CD1c-positive myeloid dendritic cell (primary cell): ENCODE data around the gene ZCCHC24.
A peak's percentile ranks its signal among the peaks of the same experiment; 100 is the strongest.

Source experiments
- DNase-seq: peaks from one replicate; pipeline ENCODE4 v3.0.0-alpha.2; 2016; ENCODE audit errors: extremely low spot score

Gene ZCCHC24

DNA sequence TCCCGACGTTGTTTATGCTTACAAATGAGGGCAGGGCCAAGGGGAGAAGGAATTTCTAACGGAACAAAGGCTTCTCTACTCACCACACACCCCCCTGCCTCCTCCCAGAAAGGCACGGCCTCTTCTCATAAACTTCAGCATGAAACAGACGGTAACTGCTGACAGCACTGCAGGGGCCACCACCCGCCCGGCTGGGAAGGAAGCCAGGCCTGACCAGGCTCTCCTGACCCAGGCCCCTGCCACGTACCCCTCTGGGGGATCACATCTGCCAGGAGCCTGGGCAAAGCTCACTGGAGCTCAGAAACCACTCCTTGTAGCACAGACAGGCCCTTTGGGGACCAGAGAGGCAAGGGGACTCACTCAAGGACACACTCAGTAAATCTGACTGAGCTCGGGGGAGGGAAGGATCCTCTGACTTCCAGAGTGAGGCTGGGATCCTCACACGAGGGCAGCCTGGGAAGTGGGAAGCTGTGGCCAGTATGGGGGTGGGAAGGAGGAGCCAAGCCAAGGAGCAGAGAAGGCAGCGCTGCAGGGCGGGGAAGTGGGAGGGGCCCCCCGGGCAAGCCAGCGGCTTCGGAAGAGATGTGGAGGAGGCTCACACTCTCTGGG is 46.1 kb downstream of the ZCCHC24 start:
- DNase-seq, result peak; percentile 90

DNA sequence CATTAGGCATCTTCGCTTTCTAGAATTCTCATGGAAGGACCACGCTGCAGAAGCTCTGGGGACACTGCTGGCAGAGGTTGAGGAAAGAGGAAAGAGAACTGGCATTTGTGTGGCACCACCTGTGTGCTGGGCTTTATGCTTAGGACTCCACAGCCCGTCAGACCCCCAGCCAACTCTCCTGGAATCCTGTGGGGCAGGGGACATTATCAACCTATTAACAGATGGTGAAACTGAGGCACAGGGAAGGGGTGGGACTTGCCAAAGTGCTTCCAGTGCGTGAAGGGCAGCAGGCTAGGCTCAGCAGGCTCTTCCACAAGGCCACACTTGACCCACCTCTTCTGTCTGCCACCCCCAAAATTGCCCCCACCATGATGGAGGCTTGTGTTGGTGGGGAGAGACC is 46.8 kb downstream of the ZCCHC24 start:
- DNase-seq, result no peak

DNA sequence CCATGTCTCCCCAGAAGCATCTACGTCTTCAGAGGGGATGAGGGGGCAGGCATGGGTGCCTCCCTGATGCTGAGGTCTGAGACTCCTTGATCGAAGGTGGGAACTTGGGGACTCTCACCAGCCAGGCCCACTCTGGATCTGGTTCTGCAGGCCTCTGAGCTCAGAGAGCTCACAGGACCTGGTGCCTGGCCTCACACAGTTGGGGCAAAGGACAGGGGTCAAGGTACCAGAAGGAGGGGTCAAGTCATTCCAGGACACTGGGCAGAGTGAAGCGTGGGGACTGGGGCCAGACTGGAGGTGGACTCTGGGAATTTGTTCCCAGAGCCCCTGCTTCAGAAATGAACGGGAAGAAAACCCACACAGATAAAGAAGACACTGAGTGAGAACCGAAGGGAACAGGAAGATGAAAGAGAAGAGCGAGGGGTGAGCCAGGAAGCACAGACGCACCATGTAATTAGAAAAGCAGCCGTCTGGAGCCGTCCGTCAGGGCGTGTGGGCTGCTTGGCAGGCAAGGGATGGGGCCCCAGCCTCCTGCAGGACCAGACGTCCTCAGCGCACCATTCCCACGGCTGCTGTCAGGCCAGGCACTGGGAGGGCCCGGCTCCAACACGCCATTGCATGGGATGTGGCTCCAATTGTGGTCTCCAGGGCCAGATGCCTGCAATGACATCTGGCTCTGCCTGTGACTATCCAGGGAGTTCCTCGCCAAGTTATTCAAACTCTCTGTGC is 47.7 kb downstream of the ZCCHC24 start:
- DNase-seq, result no peak

DNA sequence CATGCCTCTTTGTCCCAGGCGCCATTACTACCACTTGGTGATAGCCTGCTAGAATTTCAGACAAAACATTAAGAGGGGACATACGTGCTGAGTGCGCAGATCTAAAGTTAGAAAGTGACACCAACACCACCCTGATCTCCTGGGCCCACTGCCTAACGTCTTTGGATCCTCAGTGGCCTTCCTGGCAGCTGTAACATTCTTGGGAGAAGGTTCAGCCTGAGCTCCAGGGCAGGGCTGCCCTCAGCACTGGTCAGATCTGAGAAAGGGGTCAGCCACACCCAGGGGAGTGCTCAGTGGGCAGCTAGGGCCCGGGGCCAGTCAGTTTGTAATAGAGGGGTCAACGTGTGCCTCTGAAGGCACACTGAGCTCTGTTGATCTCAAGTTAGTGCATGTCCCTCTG is 48.4 kb downstream of the ZCCHC24 start:
- DNase-seq, result no peak

DNA sequence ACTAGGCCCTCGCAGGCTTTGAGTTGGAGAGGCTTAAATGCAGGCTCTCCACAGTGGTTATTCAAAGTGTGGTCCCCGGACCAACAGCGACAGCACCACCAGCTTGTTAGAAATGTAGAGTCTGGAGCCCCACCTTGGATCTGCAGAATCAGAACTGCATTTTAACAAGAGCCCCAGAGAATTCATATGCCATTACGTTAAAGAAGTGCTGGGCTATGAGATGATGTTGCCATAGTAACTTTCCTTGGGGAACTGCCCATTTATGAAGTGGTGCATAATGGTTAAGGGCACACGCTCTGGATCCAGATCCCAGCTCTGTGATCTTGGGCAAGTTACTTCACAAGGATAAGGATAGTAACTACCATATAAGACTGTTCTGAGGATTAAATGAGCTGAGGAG is 48.9 kb downstream of the ZCCHC24 start:
- DNase-seq, result no peak

DNA sequence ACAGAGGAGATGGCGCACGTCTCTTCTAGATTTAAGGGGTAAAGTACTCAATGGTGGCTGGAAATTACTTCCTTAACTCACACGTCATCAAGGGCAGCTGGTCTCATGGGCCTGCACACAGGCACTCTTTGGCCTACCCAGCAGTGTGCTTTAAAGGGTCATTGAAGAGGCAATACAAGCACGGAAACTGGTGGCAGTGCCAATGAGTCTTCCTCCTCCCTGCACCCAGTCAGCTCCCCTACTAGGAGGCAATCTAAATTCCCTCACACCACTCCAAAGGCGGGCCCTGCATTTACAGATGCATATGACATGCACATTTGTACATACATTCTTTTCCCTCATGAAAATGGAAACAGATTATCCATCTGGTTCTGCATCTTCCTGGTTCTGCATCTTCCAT is 50.8 kb downstream of the ZCCHC24 start:
- DNase-seq, result no peak

DNA sequence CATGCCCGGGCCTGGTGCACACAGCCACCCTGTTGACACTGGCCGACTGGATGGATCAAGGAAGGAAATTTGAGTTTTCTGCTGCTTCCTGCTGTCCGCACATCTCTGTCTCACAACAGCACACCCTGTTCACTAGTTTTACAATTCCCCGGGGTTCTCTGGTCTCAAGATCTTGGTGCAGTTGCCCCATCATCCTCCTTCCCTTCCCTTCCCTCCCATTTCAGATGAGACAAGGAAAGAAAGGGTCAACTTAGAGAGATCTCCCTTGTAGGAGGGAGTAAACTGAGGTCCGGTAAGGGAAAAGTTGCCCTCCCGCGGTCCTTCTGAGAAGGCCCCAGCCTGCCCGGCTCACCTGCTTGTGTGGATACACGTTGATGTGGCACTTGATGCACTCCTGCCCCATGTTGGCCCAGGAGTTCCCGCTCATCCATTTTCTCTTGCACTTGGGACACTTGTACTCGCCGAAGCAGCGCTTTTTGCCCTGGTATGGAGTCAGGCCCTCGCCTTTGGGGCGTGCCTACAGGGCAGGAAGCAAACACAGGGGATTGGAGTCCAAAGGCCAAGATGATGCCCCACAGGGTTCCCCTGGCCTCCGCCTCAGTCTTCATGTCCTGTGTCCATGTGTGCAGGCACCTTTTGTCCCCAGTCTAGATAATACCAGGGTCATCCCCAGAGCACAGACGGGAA is 51.4 kb downstream of the ZCCHC24 start:
- DNase-seq, result no peak

DNA sequence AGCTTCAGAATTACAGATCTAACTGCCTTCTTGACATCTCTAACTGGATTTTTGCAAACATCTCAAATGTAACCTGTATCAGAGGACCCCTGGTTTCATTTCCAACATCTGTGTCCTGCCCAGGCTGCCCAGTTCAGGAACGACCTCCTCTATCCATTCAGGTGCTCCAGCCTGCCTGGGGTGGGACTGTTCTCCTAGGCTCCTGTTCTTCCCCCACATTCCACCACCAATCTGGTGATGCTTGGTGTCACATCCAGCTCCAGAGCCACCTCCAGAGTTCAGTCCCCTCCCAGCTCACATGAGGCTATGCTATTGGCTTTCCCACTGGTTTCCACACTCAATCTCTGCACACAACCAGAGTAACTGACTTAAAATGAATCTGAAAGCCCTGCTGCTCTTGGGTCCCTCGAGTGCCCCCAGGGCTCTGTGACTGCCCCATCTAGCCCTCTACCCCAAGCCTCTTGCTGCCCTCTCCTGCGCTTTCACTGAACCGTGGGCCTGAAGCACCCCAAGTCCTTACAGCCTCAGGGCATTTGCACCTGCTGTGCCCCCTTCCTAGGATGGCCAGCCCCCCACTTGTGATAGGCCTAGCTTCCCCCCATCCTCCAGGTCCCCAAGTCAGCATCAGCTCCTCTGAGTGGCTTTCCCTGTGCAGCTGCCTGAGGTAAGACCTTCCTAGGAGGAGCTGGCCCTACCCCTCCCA is 52.1 kb downstream of the ZCCHC24 start:
- DNase-seq, result no peak

DNA sequence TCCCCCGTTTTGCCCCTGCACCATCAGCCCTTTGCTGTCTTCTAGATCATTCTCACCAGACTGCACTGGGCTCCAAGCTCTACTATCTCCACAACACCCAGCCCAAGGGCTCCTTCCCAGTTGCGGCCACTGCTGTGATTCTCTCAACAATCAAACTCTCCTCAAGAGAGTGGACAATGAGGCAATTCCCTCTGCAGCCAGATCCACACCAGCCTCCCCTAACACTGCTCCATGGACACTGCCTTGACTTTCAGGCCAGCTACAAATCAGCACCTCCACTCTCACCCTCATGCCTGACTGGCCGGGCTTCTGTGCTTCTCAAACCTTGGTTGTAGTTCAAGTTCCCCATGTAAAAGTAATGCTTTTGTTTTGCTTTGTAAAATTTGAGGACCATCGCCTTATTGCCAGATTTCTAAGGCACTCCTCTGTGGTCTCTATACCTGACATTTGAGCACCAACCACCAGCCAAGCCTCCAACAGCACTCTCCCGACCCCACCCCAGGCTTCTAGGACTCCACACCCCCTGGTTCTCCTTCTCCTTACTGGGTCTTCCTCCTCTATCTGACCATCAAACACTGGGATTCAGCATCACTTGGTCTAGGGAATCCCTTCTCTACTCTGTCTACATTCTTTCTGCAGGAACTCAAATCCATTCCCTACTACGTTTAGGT is 52.8 kb downstream of the ZCCHC24 start:
- no peak for DNase-seq

DNA sequence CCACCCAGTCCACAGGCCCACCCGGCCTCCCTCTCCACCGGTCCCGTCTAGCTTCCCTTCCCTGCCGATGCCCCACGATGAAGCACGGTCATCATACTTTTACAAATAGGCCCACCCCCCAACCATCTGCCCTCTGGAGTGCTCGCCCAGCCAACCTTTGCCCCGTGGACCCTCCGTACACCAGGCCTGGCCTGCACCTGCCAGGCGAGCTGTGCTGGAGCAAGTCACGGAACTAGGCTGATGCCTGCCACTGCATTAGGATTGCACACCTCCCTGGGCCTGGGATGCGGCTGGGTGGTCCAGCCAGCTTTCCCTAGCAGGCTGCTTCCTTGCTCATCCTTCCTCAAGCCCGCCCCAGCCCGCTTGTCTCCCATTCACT is 53.4 kb downstream of the ZCCHC24 start:
- DNase-seq, result no peak

DNA sequence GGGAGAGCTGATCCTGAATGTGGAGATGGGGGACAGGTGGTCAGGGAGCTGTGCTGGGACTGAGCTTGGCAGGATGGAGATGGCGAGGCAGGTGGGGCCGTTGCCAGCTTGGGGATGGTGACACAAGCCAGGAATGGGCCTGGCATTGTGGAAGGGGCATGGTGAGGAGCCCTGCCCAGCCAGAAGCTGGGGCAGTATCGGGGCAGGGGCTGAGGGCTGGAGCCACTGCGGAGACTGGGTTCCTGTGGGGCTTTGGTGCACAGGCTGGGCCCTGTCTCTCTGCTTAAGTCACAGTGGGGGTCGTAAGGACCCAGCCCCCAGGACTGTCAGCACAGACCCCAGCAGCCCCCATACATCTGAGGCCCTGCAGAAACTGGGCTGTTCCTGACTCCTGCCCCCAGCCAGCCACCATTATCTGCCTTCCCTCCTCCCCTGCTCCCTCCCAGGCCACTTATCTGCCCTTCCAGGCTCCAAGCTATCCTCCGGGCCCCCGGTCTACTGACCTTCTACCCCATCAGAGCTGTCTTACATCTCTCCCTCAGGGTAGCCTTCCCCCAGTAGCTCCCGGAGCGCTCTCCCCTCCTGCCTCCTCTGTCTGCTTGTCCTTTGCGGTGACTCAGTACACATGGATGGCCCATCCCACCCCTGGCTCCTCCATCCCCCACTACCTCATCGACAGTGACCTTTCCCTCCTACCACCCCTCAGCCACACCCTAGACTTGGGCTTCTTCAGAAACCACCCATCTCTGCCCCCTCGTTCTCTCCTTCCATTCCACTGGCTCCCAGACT is 54.0 kb downstream of the ZCCHC24 start:
- no peak for DNase-seq

DNA sequence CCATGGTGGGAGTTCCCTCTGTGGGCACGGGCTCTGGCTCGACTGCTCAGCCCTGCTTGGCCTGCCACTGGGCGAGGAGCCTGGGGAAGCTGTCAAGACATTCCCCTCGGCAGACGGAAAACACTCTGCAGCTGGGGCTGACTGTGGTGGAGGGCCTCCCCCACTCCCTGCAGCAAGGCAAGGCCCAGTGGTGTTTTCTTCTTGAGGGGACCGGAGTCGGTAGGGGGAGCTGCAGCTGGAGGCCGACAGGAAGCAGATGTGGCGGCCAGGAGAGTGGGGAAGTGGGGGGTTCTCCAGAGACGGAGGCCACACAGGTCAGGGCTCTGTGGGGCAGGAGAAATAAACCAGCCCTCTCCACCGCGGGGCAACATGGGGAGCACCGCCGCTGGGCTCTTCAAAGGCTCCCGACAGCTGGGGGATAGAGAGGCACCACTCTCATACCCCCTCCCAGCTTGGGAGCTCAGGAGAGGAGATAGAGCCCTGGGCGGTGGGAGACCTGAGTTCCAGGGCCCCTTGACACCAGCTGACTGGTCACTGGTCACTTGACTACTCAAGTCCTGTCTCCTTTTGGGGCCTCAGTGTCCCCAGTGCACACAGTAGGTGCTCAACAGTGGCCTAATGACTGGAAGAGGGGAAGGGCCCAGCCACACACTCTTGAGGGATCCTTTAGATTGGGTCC is 54.7 kb downstream of the ZCCHC24 start:
- DNase-seq, result peak; percentile 37

DNA sequence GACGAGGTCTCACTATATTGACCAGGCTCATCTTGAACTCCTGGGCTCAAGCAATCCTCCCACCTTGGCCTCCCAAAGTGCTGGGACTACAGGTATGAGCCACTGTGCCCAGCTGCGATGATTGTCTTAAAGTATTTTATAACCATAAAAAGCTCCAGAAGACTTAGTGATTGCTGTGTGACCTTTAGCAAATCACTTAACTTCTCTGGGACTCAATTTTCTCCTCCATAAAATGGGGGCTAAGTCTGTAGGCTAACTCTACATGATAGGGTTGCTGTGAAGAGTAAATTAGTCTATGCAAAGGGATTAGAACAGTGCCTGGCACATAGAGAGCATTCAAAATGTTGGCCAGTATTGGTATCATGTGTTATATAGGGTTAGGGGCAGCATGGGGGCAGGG is 55.4 kb downstream of the ZCCHC24 start:
- DNase-seq, result no peak

DNA sequence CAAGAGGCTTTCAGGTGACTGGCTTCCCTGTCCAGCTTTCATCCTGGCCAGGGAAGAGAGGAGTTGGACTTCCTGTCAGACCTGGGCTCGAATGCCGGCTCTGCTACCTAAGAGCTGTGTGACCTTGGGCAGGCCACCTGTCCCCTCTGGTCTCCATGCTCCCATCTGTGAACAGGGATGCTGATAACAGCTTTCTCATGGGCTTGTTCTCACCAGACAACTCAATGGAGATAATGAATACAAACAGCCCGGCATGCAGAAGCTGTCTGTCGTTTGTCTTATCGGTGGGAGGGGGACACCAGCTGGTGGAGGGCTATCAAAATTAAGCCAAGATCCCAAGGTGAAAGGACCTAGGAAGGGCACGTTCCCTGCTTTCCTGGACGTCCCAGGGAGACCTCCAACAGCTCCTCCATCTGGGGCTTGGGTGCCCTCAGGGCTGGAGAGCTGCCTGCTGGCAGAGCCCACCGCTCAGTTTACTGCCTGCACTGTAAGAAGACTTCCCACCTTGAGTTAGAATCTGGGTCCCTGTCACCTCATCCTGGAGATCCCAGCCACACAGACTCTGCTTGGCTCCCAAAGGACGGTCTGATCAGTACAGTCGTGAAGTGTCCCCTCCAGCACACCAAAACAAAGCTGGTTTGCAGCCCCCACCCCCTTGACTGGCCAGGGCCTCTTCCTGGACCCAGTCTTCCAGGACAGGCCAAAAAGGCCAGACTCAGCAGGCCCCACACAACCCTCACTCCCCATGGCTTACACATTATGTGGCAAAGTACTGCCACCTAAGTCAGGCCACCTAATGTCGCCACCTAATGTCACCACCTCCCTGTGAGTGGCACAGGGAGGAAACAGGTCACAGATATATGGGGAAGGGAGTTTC is 57.2 kb downstream of the ZCCHC24 start:
- no peak for DNase-seq

DNA sequence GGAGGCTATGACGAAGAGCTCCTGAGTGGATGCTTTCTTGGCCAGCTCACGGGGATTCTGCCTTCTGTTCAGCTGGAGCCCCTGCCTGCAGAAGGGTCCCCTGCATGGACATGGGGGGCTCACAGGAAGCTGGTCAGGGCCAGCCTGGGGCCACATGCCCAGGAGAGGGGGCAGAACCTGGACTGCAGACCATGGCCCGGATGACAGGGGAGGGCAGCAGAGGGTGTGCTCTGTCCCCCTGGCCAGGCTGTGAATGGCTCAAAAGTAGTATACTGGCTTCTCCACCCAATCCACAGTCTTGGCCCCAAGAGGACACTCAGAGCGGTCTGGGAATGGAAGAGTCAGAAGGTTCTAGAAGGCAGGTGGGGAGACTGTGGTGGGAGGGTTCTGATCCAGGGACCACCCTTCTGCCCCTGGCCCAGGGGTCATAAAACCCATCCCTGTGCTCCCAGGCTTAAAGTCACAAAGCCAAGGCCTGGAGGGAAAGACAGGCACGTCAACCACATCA is 57.9 kb downstream of the ZCCHC24 start:
- DNase-seq, result no peak

DNA sequence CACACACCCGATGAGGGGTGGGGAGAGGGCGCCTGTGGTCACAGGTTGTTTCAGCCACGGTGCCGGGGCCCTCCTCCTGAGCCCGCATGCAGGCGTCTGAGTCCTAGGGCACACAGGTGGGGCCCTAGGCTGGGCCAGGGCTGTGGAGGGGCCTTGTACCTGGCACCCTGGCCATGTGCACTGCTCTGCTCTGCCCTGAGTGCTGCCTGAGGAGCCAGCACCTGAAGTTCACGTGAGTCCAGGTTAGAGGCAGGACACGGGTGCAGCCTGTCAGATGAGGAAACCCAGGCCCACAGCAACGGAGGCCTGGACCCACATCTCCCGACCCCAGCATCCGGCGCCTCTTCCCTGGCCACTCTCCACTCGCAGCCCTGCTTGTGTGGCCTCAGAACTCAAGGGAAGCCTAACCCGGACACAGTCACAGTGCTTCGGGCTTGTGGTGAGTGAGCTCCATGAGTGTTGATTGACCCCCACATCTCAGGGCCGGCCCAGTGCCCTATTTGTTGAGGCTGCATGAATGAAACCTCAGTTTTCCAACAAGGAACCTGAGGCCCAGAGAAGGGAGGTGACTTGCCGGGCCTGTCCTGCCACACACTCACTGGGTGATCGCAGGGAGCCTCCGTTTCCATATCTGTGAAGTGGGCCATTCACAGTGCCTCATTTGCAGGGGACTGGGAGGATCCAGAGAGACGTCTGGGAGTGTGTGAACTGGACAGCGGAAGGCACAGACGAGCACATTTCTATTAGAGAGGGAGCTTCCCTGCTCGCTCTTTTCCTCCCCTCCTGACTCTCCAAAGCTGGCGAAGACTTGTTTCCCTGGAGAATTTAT is 58.6 kb downstream of the ZCCHC24 start:
- no peak for DNase-seq

DNA sequence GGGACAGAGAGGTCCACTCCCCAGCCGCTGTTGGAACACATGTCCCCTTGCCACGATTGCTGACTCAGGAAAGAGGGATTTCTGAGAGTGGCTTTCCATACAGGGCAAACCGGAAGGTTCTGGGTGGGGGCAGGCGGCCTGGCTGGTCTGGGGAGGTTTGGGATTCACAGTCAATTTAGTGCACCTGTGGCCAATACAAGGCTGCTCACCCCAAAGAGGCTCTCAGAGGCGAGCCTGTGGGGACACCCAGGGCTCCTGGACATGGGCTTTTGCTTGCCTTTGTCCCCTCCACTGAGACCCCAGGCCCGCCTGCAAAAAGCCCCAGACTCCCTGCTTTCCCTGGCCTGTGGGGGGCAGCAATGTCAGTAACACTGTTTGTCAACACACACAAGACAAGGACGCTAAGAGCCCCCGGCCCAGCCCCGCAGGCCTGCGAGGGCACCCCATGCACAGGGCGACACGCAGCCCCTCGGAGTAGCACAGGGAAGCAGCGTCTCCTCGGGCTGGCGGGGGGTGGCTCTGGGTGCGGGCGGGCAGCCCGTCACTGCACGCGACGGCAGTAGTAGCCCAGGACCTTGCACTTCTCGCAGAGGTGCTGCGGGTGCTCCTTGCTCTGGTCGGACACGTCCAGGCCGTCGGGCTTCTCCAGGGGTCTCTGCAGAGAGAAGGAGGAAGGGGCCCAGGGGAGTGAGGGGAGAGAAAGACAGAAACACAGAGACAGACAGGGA is 59.5 kb downstream of the ZCCHC24 start:
- DNase-seq, result no peak

DNA sequence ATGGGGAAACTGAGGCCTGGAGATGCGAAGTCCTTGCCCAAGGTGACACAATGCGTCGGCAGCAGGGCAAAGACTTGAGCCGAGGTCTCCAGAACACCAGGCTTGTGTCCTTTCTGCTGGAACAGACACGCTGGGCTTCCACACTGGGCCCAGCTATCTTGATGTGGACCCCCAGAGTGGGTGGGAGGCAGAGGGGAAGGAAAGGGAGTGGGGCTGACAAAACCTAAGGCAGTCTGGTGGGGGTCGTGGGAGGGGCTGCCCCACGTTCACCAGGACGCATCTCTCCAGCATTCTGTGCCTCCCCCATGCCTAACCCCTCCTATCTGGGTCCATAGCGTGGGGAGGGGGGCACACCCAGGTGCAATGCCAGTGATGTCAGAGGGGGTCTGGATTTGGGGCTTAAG is 60.0 kb downstream of the ZCCHC24 start:
- no peak for DNase-seq
